Pulmonary artery endothelial cell (primary cell): ENCODE results near the gene TSPAN4. TPM values are rescaled to one million over a fixed set of nuclear protein-coding genes. Genes with fewer than 3 reads are reported as not detected.

Experiments
- DNase-seq: peaks from one replicate; pipeline ENCODE4 v3.0.0-alpha.2; 2011; ENCODE audit warnings: low read depth, low spot score
- total RNA-seq: library from RNA; depleted of rRNA; stranded (reverse); fragments of >200 nt; gene quantifications from 2 replicates; pipeline ENCODE4 v1.2.3, GENCODE V29; 2014

The TSPAN4 gene
- total RNA-seq, 1 donor from 2014 or later = 103 TPM

- no peak for DNase-seq
Observed at GRCh38 chr11:905952-906351, 63.3 kb downstream of the TSPAN4 start.

GRCh38 chr11:907668-908067, 65.0 kb downstream of the TSPAN4 start:
- no peak for DNase-seq

- DNase-seq = no peak
Observed at GRCh38 chr11:908273-908672, 65.6 kb downstream of the TSPAN4 start.

- DNase-seq = no peak
Observed at GRCh38 chr11:909406-909805, 66.8 kb downstream of the TSPAN4 start.

- no peak for DNase-seq
Observed at GRCh38 chr11:910044-910588, 67.5 kb downstream of the TSPAN4 start.

GRCh38 chr11:910589-911030, 68.0 kb downstream of the TSPAN4 start, which contains the start of gene CHID1:
TSS of gene CHID1 (minus strand) at chr11:910810. CDS start at chr11:904816, 5,994 bp downstream.
- peak; percentile 29 for DNase-seq

- no peak for DNase-seq
Observed at GRCh38 chr11:911031-911889, 68.6 kb downstream of the TSPAN4 start.

GRCh38 chr11:911890-912219, 69.2 kb downstream of the TSPAN4 start:
- DNase-seq = no peak

GRCh38 chr11:912266-912665, 69.6 kb downstream of the TSPAN4 start:
- no peak for DNase-seq

GRCh38 chr11:913043-913442, 70.4 kb downstream of the TSPAN4 start:
- no peak for DNase-seq

GRCh38 chr11:914204-914603, 71.6 kb downstream of the TSPAN4 start:
- no peak for DNase-seq

GRCh38 chr11:914747-915501, 72.3 kb downstream of the TSPAN4 start:
- DNase-seq = no peak

Other genes with a start within 250 kb of the TSPAN4 start
- 8.7 and 16.5 TPM in 2 replicates for gene IRF7, start 226.9 kb upstream of the TSPAN4 start, total RNA-seq
- gene CDHR5, start 217.9 kb upstream of the TSPAN4 start, total RNA-seq = not detected in 2 replicates
- gene SCT, start 215.7 kb upstream of the TSPAN4 start, total RNA-seq = not detected in 2 replicates
- not detected in 2 replicates for gene DRD4, start 205.6 kb upstream of the TSPAN4 start, total RNA-seq
- 45.1 and 66.1 TPM in 2 replicates for gene DEAF1, start 147.6 kb upstream of the TSPAN4 start, total RNA-seq
- 8.4 and 9.7 TPM in 2 replicates for gene TMEM80, start 147.0 kb upstream of the TSPAN4 start, total RNA-seq
- gene EPS8L2, start 136.6 kb upstream of the TSPAN4 start, total RNA-seq = 2.0 and 3.0 TPM in 2 replicates
- 278 and 283 TPM in 2 replicates for gene TALDO1, start 95.4 kb upstream of the TSPAN4 start, total RNA-seq
- gene GATD1, start 65.4 kb upstream of the TSPAN4 start, total RNA-seq = 37.5 and 38.1 TPM in 2 replicates
- 0.13 and 0.14 TPM in 2 replicates for gene CEND1, start 52.8 kb upstream of the TSPAN4 start, total RNA-seq
- 9.0 and 9.2 TPM in 2 replicates for gene SLC25A22, start 44.6 kb upstream of the TSPAN4 start, total RNA-seq
- gene PIDD1, start 37.6 kb upstream of the TSPAN4 start, total RNA-seq = 7.0 and 7.5 TPM in 2 replicates
- gene RPLP2, start 32.9 kb upstream of the TSPAN4 start, total RNA-seq = 248 and 277 TPM in 2 replicates
- gene PNPLA2, start 23.9 kb upstream of the TSPAN4 start, total RNA-seq = 21.5 and 22.4 TPM in 2 replicates
- gene CRACR2B, start 14.9 kb upstream of the TSPAN4 start, total RNA-seq = 4.1 and 4.3 TPM in 2 replicates
- gene CD151, start 9.9 kb upstream of the TSPAN4 start, total RNA-seq = 578 and 647 TPM in 2 replicates
- 163 and 227 TPM in 2 replicates for gene POLR2L, start 323 bp upstream of the TSPAN4 start, total RNA-seq
- 45.0 and 46.8 TPM in 2 replicates for gene CHID1, start 68.0 kb downstream of the TSPAN4 start, total RNA-seq
- 26.3 and 32.5 TPM in 2 replicates for gene AP2A2, start 83.0 kb downstream of the TSPAN4 start, total RNA-seq
- gene MUC6, start 193.9 kb downstream of the TSPAN4 start, total RNA-seq = not detected in 2 replicates
- gene MUC2, start 232.0 kb downstream of the TSPAN4 start, total RNA-seq = not detected in 2 replicates